ENCODE data around the gene COA5. TPM values are rescaled to one million over a fixed set of nuclear protein-coding genes. Genes with fewer than 3 reads are reported as not detected.
A peak's percentile ranks its signal among the peaks of the same experiment; 100 is the strongest.

COA5 gene
- total and polyA plus RNA-seq, 10 donors, result 24.4 to 69.7 (median 40.1) TPM

DNA sequence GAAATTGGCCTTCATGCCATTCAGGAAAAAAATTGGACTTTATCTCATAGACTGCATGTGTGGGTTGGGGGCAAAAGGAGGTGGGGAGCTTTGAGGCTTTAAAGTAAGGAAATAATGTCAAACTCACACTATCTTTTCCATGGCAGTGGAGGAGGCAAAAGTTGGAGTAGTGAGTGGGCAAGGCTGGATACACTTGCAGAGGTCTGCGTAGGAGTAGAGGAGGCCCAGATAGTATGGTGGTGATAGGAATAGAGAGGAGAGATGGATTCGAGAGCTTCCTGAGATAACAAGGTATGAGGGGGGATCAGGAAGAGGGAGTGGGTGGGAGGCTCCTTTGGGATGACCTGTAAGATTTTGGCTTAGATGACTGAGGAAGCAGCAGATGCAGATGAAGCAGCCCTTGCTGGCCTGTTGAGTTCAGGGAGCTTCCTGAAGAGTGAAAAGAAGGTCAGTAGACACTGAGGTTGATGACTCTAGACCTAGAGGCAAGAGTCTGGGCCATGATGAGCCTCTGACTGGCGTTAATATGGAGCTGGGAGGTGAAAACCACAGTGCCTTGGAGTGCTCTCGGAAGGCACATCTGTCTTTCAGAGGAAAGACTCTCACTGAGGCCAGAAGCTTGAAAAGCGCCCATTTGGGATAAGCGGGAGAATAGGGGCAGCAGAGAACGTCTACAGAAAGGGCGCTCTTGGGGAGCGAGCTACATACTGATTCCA, 5.9 kb upstream of the COA5 start:
- TF ChIP-seq, protein P1, sequence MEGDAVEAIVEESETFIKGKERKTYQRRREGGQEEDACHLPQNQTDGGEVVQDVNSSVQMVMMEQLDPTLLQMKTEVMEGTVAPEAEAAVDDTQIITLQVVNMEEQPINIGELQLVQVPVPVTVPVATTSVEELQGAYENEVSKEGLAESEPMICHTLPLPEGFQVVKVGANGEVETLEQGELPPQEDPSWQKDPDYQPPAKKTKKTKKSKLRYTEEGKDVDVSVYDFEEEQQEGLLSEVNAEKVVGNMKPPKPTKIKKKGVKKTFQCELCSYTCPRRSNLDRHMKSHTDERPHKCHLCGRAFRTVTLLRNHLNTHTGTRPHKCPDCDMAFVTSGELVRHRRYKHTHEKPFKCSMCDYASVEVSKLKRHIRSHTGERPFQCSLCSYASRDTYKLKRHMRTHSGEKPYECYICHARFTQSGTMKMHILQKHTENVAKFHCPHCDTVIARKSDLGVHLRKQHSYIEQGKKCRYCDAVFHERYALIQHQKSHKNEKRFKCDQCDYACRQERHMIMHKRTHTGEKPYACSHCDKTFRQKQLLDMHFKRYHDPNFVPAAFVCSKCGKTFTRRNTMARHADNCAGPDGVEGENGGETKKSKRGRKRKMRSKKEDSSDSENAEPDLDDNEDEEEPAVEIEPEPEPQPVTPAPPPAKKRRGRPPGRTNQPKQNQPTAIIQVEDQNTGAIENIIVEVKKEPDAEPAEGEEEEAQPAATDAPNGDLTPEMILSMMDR (IDR thresholded peaks at IDR 0.05 in 8 of 11, conservative IDR thresholded peaks at IDR 0.05 in 3 of 11), result no peak
- TF ChIP-seq POLR2AphosphoS5 (IDR thresholded peaks at IDR 0.05), result no peak
- TF ChIP-seq POLR2A (IDR thresholded peaks at IDR 0.05), result no peak
- Histone ChIP-seq H3K27ac (peak overlapping the region in 1 of 8 donors; percentile 8), H3K9me3 (no peaks in the 10 kb centered on the region), H3K36me3 (peaks cover 0 to 94% (median 62%) of the 10 kb centered on the region in 6 donors), H3K4me1 (peaks cover 17 to 52% (median 28%) of the 10 kb centered on the region in 6 donors), H3K27me3 (replicated peaks in 1 of 7) (no peaks in the 10 kb centered on the region), H3K4me3 (no peak overlapping the region)
- no peak for DNase-seq
- WGBS, 5 donors, result 93 to 99% (median 96%) methylated on average over 9 of the region's 9 CpGs
- intact Hi-C loops (cut with DNase I; ENCODE audit: low total_unique reads), result no loop called here

DNA sequence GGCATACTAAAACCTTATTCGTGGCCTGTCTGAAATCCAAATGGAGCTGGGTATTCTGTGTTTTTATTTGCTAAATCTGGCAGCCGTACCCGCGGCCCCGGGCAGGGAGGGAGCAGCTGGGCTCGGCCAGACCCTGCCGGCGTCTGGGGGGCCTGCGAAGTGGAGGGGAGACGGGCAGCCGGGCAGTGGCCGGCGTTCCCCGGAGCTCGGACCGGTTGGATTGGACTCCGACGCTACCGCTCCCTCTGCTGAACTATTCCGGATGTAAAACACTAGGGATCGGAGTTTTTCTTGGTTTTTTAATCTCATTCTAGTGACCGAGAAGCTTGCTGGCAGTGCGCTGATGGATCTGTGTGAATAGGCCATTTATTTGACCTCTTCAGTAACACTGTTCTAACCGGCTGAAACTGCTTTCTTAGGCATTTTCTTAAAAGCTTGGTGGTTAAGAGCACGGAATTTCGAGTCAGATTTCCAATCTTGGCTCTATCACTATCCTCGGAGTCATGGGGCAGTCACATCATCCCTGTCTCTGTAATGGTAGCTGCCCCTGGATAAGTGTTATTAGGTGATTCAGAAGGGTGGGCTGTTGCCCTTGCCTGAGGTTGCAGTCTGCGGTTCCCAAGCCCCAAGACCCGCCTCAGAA, 771 bp upstream of the COA5 start:
- no peaks in the 10 kb centered on the region for H3K27me3 ChIP-seq (replicated peaks in 1 of 7)
- no peaks in the 10 kb centered on the region for H3K9me3 ChIP-seq
- WGBS, 5 donors, result 3 to 6% (median 4%) methylated on average over 20 to 29 of the region's 29 CpGs
- H3K4me3 ChIP-seq, result peak overlapping the region; percentile 56 to 99 (median 92)
- DNase-seq, result peak; percentile 85
- H3K36me3 ChIP-seq, result peaks cover 0 to 55% (median 26%) of the 10 kb centered on the region in 6 donors
- intact Hi-C loops (cut with DNase I; ENCODE audit: low total_unique reads), result no loop called here
- peak overlapping the region; percentile 94 to 98 (median 96) for H3K27ac ChIP-seq
- peaks cover 34 to 89% (median 63%) of the 10 kb centered on the region in 6 donors for H3K4me1 ChIP-seq
- TF ChIP-seq, protein P1 (IDR thresholded peaks at IDR 0.05 in 8 of 11, conservative IDR thresholded peaks at IDR 0.05 in 3 of 11), result no peak
- no peak for TF ChIP-seq POLR2A (IDR thresholded peaks at IDR 0.05)
- TF ChIP-seq POLR2AphosphoS5 (IDR thresholded peaks at IDR 0.05), result no peak

DNA sequence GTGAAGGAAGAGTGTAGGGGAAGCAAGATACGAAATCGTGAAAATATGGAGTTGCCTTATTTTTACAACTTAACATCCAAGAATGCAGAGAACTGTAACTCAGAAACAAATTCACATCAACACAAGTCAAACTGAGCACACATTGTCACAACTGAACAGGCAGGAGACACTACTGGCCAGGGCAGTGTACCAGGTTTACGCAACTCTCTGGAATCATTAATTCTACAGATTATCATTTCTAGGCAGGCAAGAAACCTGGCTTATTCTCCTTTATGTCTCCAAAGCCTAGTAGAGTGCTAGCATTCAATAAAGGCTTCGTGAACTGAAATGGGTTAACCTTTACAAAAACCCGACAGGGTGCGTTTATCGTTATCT, 584 bp downstream of the COA5 start:
- peak overlapping the region; percentile 56 to 99 (median 92) for H3K4me3 ChIP-seq
- no peaks in the 10 kb centered on the region for H3K27me3 ChIP-seq (replicated peaks in 1 of 7)
- peaks cover 0 to 55% (median 27%) of the 10 kb centered on the region in 6 donors for H3K36me3 ChIP-seq
- H3K27ac ChIP-seq, result peak overlapping the region; percentile 94 to 98 (median 96)
- WGBS, 5 donors, result 1 to 7% (median 5%) methylated on average over 7 of the region's 7 CpGs
- no peaks in the 10 kb centered on the region for H3K9me3 ChIP-seq
- peaks cover 34 to 77% (median 63%) of the 10 kb centered on the region in 6 donors for H3K4me1 ChIP-seq
- DNase-seq, result no peak
- intact Hi-C loops (cut with DNase I; ENCODE audit: low total_unique reads), result no loop called here
- TF ChIP-seq, protein P1 (IDR thresholded peaks at IDR 0.05 in 8 of 11, conservative IDR thresholded peaks at IDR 0.05 in 3 of 11), result no peak
- TF ChIP-seq POLR2AphosphoS5 (IDR thresholded peaks at IDR 0.05) (no peak), POLR2A (IDR thresholded peaks at IDR 0.05) (no peak)

DNA sequence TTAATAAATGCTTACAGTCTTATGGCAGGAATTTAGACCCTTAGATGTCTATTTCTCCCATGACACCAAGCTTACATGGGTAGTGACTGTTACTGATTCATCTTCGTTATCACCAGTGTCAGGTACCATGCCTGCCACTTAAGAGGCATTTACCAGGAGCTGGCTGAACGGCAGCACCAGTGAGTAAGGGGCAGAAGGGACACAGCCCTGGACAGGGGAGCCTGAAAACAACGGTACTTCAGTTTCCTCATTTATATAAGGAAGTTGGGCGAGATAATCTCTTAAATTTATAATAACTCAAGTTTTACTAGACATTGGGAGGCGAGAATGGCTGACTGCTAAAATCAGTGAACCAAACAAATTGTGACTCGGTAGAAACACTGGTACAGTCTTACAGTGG, 1.2 kb downstream of the COA5 start:
- H3K27ac ChIP-seq, result peak overlapping the region in 3 of 8 donors; percentile 98
- no peak for TF ChIP-seq POLR2A (IDR thresholded peaks at IDR 0.05)
- TF ChIP-seq, protein P1 (IDR thresholded peaks at IDR 0.05 in 8 of 11, conservative IDR thresholded peaks at IDR 0.05 in 3 of 11), result no peak
- H3K9me3 ChIP-seq, result no peaks in the 10 kb centered on the region
- 38 to 50% (median 40%) methylated on average over 6 of the region's 6 CpGs for WGBS, 5 donors
- intact Hi-C loops (cut with DNase I; ENCODE audit: low total_unique reads), result no loop called here
- peaks cover 0 to 55% (median 27%) of the 10 kb centered on the region in 6 donors for H3K36me3 ChIP-seq
- peak; percentile 47 for DNase-seq
- H3K4me1 ChIP-seq, result peaks cover 34 to 72% (median 61%) of the 10 kb centered on the region in 6 donors
- no peaks in the 10 kb centered on the region for H3K27me3 ChIP-seq (replicated peaks in 1 of 7)
- peak overlapping the region in 7 of 8 donors; percentile 77 to 99 (median 92) for H3K4me3 ChIP-seq
